ENCODE results near the gene PARL.

The PARL gene

DNA sequence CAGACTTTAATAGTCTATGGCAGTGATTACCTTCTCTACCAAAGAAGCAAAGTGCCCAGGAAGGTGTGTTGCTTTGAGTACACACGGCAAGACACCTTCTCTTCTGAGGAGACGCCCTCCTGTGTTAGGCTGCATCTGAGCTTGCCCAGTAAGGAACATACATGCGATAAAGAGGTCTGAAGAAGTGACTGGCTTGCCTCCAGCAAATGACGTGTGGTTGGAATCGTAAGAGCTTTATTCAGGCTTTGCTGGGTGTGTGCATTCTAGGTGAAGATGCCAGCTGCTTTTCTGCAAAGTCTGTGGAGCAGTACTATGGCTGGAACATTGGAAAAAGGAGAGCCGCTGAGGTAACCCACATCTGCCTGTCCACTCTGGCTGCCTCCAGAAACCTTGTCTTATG, 81.7 kb downstream of the PARL start:
- DNase-seq (ENCODE audit: low read depth in 2 of 2), result peak in 1 of 2 donors; percentile 43
- TF ChIP-seq, protein P1, sequence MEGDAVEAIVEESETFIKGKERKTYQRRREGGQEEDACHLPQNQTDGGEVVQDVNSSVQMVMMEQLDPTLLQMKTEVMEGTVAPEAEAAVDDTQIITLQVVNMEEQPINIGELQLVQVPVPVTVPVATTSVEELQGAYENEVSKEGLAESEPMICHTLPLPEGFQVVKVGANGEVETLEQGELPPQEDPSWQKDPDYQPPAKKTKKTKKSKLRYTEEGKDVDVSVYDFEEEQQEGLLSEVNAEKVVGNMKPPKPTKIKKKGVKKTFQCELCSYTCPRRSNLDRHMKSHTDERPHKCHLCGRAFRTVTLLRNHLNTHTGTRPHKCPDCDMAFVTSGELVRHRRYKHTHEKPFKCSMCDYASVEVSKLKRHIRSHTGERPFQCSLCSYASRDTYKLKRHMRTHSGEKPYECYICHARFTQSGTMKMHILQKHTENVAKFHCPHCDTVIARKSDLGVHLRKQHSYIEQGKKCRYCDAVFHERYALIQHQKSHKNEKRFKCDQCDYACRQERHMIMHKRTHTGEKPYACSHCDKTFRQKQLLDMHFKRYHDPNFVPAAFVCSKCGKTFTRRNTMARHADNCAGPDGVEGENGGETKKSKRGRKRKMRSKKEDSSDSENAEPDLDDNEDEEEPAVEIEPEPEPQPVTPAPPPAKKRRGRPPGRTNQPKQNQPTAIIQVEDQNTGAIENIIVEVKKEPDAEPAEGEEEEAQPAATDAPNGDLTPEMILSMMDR (IDR thresholded peaks at IDR 0.05; ENCODE audit: low read depth, low read length), result no peak
- no peak overlapping the region for H3K4me3 ChIP-seq (replicated peaks in 1 of 2; ENCODE audit: low read depth in 2 of 2, low read length in 2 of 2)

DNA sequence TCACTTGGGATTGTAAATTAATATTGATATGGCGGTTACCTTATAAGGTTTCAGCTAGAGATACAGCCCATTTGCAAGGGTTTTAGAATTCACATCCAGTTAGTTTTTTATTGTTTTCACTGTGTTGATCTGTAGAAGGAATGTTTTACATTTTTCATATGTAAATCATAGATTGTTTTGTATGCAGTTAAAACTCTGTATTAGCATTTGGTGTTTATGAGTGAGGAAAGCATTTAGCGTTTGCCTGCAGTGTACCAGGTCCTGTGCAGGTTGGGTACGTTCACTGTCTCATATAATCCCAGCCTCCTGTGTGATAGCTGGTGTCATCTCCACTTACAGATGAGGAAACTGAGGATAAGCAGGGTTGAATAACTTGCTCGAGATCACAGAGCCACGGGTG, 83.1 kb downstream of the PARL start:
- DNase-seq (ENCODE audit: low read depth in 2 of 2), result no peak
- H3K4me3 ChIP-seq (replicated peaks in 1 of 2; ENCODE audit: low read depth in 2 of 2, low read length in 2 of 2), result no peak overlapping the region
- TF ChIP-seq, protein P1 (IDR thresholded peaks at IDR 0.05; ENCODE audit: low read depth, low read length), result no peak

DNA sequence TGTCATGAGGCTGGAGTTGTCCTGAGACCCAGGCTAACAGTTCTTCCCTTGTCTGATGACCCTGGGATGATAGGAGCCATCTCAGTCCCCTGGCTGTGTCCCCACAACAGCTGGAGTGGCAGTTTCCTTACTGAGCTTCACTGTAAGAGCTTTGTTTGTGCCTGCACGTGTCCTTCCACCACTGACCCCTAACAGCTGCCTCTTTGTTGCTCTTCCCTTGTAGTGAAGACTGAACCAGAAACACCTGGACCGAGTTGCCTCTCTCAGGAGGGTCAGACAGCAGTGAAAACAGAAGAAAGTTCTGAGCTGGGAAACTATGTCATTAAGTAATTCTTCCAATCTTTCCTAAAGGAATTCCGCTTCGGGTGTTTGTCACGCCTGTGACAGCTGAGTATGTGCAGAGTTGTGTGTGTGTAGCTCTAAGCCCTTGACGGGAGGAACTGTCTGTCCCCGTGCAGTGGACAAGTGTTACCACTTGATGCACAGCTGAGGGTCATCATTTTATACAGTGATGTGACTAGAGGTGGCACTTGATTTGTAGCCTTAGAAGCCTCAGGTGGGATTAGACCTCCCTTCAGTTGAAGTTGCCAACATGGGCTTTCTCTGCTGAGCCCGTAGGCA, 84.3 kb downstream of the PARL start:
- no peak overlapping the region for H3K4me3 ChIP-seq (replicated peaks in 1 of 2; ENCODE audit: low read depth in 2 of 2, low read length in 2 of 2)
- TF ChIP-seq, protein P1 (IDR thresholded peaks at IDR 0.05; ENCODE audit: low read depth, low read length), result no peak
- DNase-seq (ENCODE audit: low read depth in 2 of 2), result no peak

DNA sequence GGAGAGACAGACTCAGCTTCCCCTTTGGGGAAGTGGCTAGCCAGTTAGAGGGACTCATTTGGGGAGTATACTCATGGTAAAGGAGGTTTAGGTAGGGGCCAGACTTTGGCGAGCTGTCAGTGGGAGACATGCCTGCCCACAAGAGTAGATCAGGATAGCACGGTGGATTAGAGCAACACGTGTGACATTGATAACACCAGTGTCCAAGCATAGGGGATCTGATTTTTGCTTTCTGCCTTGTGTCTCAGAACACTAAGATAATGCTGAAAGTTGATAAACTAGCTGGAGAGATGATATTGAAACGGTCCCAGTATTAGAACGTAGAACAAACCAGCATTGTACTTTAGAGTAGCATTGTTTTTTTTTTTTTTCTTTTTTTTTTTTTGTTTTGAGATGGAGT, 85.2 kb downstream of the PARL start:
- DNase-seq (ENCODE audit: low read depth in 2 of 2), result no peak
- H3K4me3 ChIP-seq (replicated peaks in 1 of 2; ENCODE audit: low read depth in 2 of 2, low read length in 2 of 2), result no peak overlapping the region
- TF ChIP-seq, protein P1 (IDR thresholded peaks at IDR 0.05; ENCODE audit: low read depth, low read length), result no peak

DNA sequence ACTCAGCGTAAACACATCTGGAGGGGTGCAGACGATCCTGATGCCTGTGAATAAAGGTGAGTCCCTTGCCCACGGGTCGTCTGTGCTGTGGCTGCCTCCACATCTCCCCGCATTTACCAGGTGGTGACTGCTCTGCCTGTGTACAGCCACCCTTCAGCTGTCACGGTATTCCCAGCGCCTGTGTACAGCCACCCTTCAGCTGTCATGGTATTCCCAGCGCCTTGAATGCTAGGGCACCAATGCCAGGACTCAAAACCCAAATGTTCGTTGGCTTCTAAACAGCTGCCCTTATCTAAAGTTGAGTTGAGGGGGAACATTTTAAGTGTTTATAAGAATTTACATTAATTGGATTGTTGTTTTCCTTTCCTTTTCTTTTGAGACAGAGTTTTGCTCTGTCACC, 86.7 kb downstream of the PARL start:
- TF ChIP-seq, protein P1 (IDR thresholded peaks at IDR 0.05; ENCODE audit: low read depth, low read length), result no peak
- no peak for DNase-seq (ENCODE audit: low read depth in 2 of 2)
- H3K4me3 ChIP-seq (replicated peaks in 1 of 2; ENCODE audit: low read depth in 2 of 2, low read length in 2 of 2), result no peak overlapping the region

DNA sequence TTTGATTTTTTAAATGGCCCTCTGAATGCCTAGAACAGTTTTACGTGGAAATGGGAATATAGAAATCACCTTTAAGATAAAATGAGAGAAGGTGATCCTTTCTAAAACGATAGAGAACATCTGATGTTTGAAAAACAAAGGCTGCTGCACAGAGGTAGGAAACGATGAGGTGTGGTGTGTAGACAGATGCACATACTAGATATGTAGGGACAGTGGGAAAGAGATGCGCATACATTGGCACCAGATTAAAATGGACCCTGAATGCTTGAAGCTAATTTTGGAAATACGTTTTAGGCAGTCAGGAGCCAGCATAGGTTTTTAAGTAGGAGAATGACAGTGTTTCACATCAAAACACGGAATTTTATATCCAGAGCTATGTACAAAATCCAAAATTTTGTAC, 88.3 kb downstream of the PARL start:
- TF ChIP-seq, protein P1 (IDR thresholded peaks at IDR 0.05; ENCODE audit: low read depth, low read length), result no peak
- no peak for DNase-seq (ENCODE audit: low read depth in 2 of 2)
- no peak overlapping the region for H3K4me3 ChIP-seq (replicated peaks in 1 of 2; ENCODE audit: low read depth in 2 of 2, low read length in 2 of 2)

DNA sequence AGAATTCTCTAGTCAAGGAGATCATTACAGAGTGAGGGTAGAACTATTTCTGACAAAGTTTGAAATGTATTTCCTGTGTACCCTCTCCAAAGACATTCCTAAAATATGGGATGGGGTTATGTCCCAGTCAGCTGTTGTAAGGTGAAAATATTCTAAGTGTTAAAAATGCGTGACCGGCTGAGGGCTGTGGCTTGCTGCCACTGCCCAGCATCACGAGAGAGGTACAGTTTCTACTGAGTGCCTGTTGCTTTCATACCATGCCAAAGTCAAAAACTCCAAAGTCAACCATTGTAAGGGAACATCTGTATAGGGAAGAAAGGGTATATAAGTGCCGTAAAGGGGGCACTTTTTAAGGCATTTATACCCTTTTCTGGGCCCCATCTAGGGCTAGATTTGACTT, 90.2 kb downstream of the PARL start:
- TF ChIP-seq, protein P1 (IDR thresholded peaks at IDR 0.05; ENCODE audit: low read depth, low read length), result no peak
- no peak overlapping the region for H3K4me3 ChIP-seq (replicated peaks in 1 of 2; ENCODE audit: low read depth in 2 of 2, low read length in 2 of 2)
- no peak for DNase-seq (ENCODE audit: low read depth in 2 of 2)
